Panc1 (cell line): ENCODE measurements around the gene PRDM5. TPM values are rescaled to one million over a fixed set of nuclear protein-coding genes. Genes with fewer than 3 reads are reported as not detected.

Experiments used
- ATAC-seq: fragments of 200-7000 bp; cut with Tn5 transposase; 2 replicates; pipeline ENCODE4 v1.9.1; 2020; ENCODE audit warnings: mild to moderate bottlenecking, moderate library complexity
- BruUV-seq: library from RNA; stranded (reverse); fragments of 400-500 nt; replicated peaks from 2 replicates; lab custom pipeline; 2021; lab: Mats Ljungman, UMichigan
- CTCF ChIA-PET: fragments of 300-600 bp; sonication (Branson Sonifier 250); formaldehyde crosslinking; loops from one replicate; lab custom pipeline; 2022; ENCODE audit warnings: antibody characterized with exemption; lab: Charles Lee
- POLR2A ChIA-PET: fragments of 300-600 bp; sonication (Branson Sonifier 250); formaldehyde crosslinking; loops from one replicate; lab custom pipeline; 2022; ENCODE audit warnings: antibody characterized with exemption; lab: Charles Lee
- DNase-seq: peaks from one replicate; pipeline ENCODE4 v3.0.0-alpha.2; 2010; ENCODE audit warnings: low read depth, low spot score
- H3K27ac ChIP-seq: 2 replicates; pipeline ENCODE4 v1.5.1; 2011; ENCODE audit warnings: mild to moderate bottlenecking, low read length, inconsistent platforms
- H3K27me3 ChIP-seq: fragments of 200-500 bp; sonication (Bioruptor generic); 2 replicates; pipeline ENCODE4 v1.6.0; 2014; ENCODE audit warnings: low read length, inconsistent platforms; ENCODE audit not compliant: control insufficient read depth, insufficient read depth
- H3K36me3 ChIP-seq: fragments of 200-500 bp; sonication (Bioruptor generic); 2 replicates; pipeline ENCODE4 v1.5.1; 2014; ENCODE audit warnings: inconsistent platforms, mild to moderate bottlenecking, low read length, moderate library complexity; ENCODE audit not compliant: control insufficient read depth, insufficient read depth
- H3K4me1 ChIP-seq: 2 replicates; pipeline ENCODE4 v1.5.1; 2011; ENCODE audit warnings: inconsistent platforms, mild to moderate bottlenecking, low read length, moderate library complexity; ENCODE audit not compliant: control insufficient read depth, insufficient read depth
- H3K4me3 ChIP-seq, 2 experiments: 2 replicates each; pipeline ENCODE4 v1.5.1; 2011 to 2012; ENCODE audit warnings: low read depth in 2 of 2, low read length in 2 of 2, mild to moderate bottlenecking in 2 of 2, inconsistent platforms in 1 of 2, moderate library complexity in 1 of 2
- H3K9me3 ChIP-seq: fragments of 200-500 bp; sonication (Bioruptor generic); 2 replicates; pipeline ENCODE4 v1.5.1; 2014; ENCODE audit warnings: low read depth, mild to moderate bottlenecking, inconsistent platforms, low read length, moderate library complexity; ENCODE audit not compliant: control insufficient read depth, insufficient read depth
- CTCF ChIP-seq: fragments of 450-650 bp; IDR thresholded peaks from 2 replicates; pipeline ENCODE4 v1.5.1; 2017; ENCODE audit warnings: mild to moderate bottlenecking
- POLR2AphosphoS5 ChIP-seq: IDR thresholded peaks from 2 replicates; pipeline ENCODE4 v1.6.1; 2012; ENCODE audit warnings: mild to moderate bottlenecking, low read depth, low read length, moderate library complexity
- REST ChIP-seq, 2 experiments: IDR thresholded peaks; 2 replicates each; pipeline ENCODE4 v1.6.1; 2011 to 2012; ENCODE audit warnings: low read depth in 2 of 2, control low read depth in 1 of 2, low read length in 1 of 2, mild to moderate bottlenecking in 1 of 2, moderate library complexity in 1 of 2; ENCODE audit not compliant: insufficient read depth in 1 of 2
- SIN3A ChIP-seq: IDR thresholded peaks from 2 replicates; pipeline ENCODE4 v1.6.1; 2012; ENCODE audit warnings: low read depth, mild to moderate bottlenecking, low read length, moderate library complexity, borderline replicate concordance; ENCODE audit not compliant: insufficient read depth
- TCF7L2 ChIP-seq: IDR thresholded peaks from 2 replicates; pipeline ENCODE4 v1.6.1; 2011; ENCODE audit warnings: mild to moderate bottlenecking, low read depth, low read length, inconsistent platforms
- in situ Hi-C: cut with HindIII; loops from 2 replicates; pipeline ENCODE4 v1.10.0; 2016; ENCODE audit warnings: low sequenced_read_pairs, low pct_unique_long_range_greater_than_20kb
- intact Hi-C: fragments of 100-400 bp; cut with micrococcal nuclease; formaldehyde crosslinking; loops from one replicate; pipeline ENCODE4 v1.10.0; 2022; ENCODE audit not compliant: unreplicated experiment
- total RNA-seq: library from RNA; stranded (reverse); gene quantifications from one replicate; pipeline ENCODE4 v1.2.1, GENCODE V29; 2021; ENCODE audit not compliant: unreplicated experiment

The PRDM5 gene
- total RNA-seq, 1 experiment from 2014 or later: 8.4 TPM

GRCh38 chr4:120942776-120943175 lies 20.2 kb upstream of the PRDM5 start:
- Histone ChIP-seq H3K27me3 (no peaks in the 10 kb centered on the region), H3K4me3 (no peak overlapping the region), H3K4me1 (no peaks in the 10 kb centered on the region), H3K36me3 (no peaks in the 10 kb centered on the region), H3K27ac (no peak overlapping the region), H3K9me3 (no peaks in the 10 kb centered on the region)
- CTCF ChIA-PET: no interaction called here
- no peak for TF ChIP-seq CTCF
- no peak for TF ChIP-seq TCF7L2
- TF ChIP-seq SIN3A: no peak
- TF ChIP-seq REST (IDR thresholded peaks at IDR 0.05; ENCODE audit: insufficient read depth in 1 of 2, low read depth in 2 of 2, low read length in 1 of 2): no peak
- no peak for TF ChIP-seq POLR2AphosphoS5
- ATAC-seq (no peak), DNase-seq (no peak)
- intact Hi-C loops: no loop called here
- BruUV-seq: no TSS peak
- POLR2A ChIA-PET: interaction anchor here (0.9 kb wide), 1 partner anchor 104 kb away, joined by 3 read pairs; no protein-coding TSS in a partner anchor
- in situ Hi-C loops: no loop called here

GRCh38 chr4:120940547-120940946 lies 18.0 kb upstream of the PRDM5 start:
- no peak for ATAC-seq
- intact Hi-C loops: no loop called here
- no peaks in the 10 kb centered on the region for H3K4me1 ChIP-seq
- no peaks in the 10 kb centered on the region for H3K27me3 ChIP-seq
- ChIA-PET POLR2A (no interaction called here), CTCF (no interaction called here)
- in situ Hi-C loops: no loop called here
- H3K36me3 ChIP-seq: no peaks in the 10 kb centered on the region
- H3K27ac ChIP-seq: no peak overlapping the region
- no peak for DNase-seq
- H3K9me3 ChIP-seq: no peaks in the 10 kb centered on the region
- H3K4me3 ChIP-seq: no peak overlapping the region
- no TSS peak for BruUV-seq
- TF ChIP-seq POLR2AphosphoS5: no peak

- DNase-seq (no peak), ATAC-seq (no peak)
- POLR2A ChIA-PET: no interaction called here
- H3K9me3 ChIP-seq: no peaks in the 10 kb centered on the region
- no peak for TF ChIP-seq POLR2AphosphoS5
- TF ChIP-seq SIN3A: no peak
- no peak for TF ChIP-seq TCF7L2
- no peak for TF ChIP-seq REST (IDR thresholded peaks at IDR 0.05; ENCODE audit: insufficient read depth in 1 of 2, low read depth in 2 of 2, low read length in 1 of 2)
- no peak for TF ChIP-seq CTCF
- no peaks in the 10 kb centered on the region for H3K27me3 ChIP-seq
- no peaks in the 10 kb centered on the region for H3K4me1 ChIP-seq
- no peak overlapping the region for H3K4me3 ChIP-seq
- H3K36me3 ChIP-seq: no peaks in the 10 kb centered on the region
- in situ Hi-C loops: no loop called here
- CTCF ChIA-PET: no interaction called here
- BruUV-seq: no TSS peak
- H3K27ac ChIP-seq: no peak overlapping the region
- intact Hi-C loops: no loop called here
These were observed 17.2 kb upstream of the PRDM5 start for GRCh38 chr4:120939693-120940092.
